B cell (primary cell): ENCODE measurements around the gene LZTR1. TPM values are rescaled to one million over a fixed set of nuclear protein-coding genes. Genes with fewer than 3 reads are reported as not detected.

Experiments
- ATAC-seq: fragments of 200-7000 bp; cut with Tn5 transposase; one replicate; pipeline ENCODE4 v1.10.0; 2021; ENCODE audit warnings: low read depth, mild to moderate bottlenecking, moderate number of reproducible peaks, moderate library complexity
- CTCF ChIA-PET: fragments of 350-600 bp; sonication (Branson Sonifier 250); formaldehyde crosslinking; loops from one replicate; lab custom pipeline; 2021; ENCODE audit warnings: antibody characterized with exemption, inconsistent platforms; lab: Charles Lee
- POLR2A ChIA-PET: fragments of 350-600 bp; sonication (Branson Sonifier 250); formaldehyde crosslinking; loops from one replicate; lab custom pipeline; 2021; ENCODE audit warnings: antibody characterized with exemption; lab: Charles Lee
- DNase-seq: peaks from one replicate; pipeline ENCODE4 v3.0.0; 2013
- H2AFZ ChIP-seq: 2 replicates; pipeline ENCODE4 v1.6.1; 2012; ENCODE audit warnings: mild to moderate bottlenecking, low read depth, low read length; ENCODE audit not compliant: insufficient read depth, poor library complexity, severe bottlenecking
- H3K27ac ChIP-seq, 2 donors: 1 replicate in 1 of 2; 2 replicates in 1 of 2; pipeline ENCODE4 v1.5.1; 2012 to 2013; ENCODE audit warnings: low read length in 2 of 2, mild to moderate bottlenecking in 2 of 2, moderate library complexity in 1 of 2
- H3K27me3 ChIP-seq, 4 experiments: fragments of 200-600 bp in 1 of 4; sonication (generic) in 1 of 4; replicated peaks in 1 of 4; 1 replicate in 2 of 4; 2 replicates in 2 of 4; pipeline versions ENCODE4 v1.6.1 to v1.7.0; 2013 to 2016; ENCODE audit warnings: low read length in 3 of 4, mild to moderate bottlenecking in 2 of 4, mixed read lengths in 1 of 4, moderate library complexity in 1 of 4; ENCODE audit not compliant: insufficient read depth in 4 of 4, control insufficient read depth in 3 of 4; ENCODE audit errors: control extremely low read depth in 1 of 4
- H3K36me3 ChIP-seq, 2 experiments: replicated peaks in 1 of 2; 1 replicate in 1 of 2; 2 replicates in 1 of 2; pipeline versions ENCODE4 v1.6.1 to v1.7.1; 2013; ENCODE audit warnings: low read length in 1 of 2; ENCODE audit not compliant: insufficient read depth in 2 of 2, control insufficient read depth in 1 of 2; ENCODE audit errors: control extremely low read depth in 1 of 2, extremely low read depth in 1 of 2
- H3K4me1 ChIP-seq, 2 donors: fragments of 200-600 bp in 1 of 2; sonication (generic) in 1 of 2; 1 replicate in 1 of 2; 2 replicates in 1 of 2; pipeline versions ENCODE4 v1.5.1 to v1.6.1; 2013 to 2017; ENCODE audit warnings: low read length in 2 of 2; ENCODE audit not compliant: control insufficient read depth in 2 of 2, insufficient read depth in 2 of 2
- H3K4me2 ChIP-seq: replicated peaks from 2 replicates; pipeline ENCODE3; 2012; ENCODE audit warnings: mild to moderate bottlenecking, low read depth, low read length; ENCODE audit not compliant: poor library complexity, severe bottlenecking
- H3K4me3 ChIP-seq, 5 experiments: fragments of 200-600 bp in 1 of 5; sonication (generic) in 1 of 5; 1 replicate in 3 of 5; 2 replicates in 2 of 5; pipeline versions ENCODE4 v1.5.1 to v1.7.0; 2011 to 2016; ENCODE audit warnings: low read length in 4 of 5, mild to moderate bottlenecking in 4 of 5, low read depth in 2 of 5, control low read depth in 1 of 5, moderate library complexity in 1 of 5; ENCODE audit not compliant: insufficient read depth in 1 of 5; ENCODE audit errors: control extremely low read depth in 1 of 5, extremely low read depth in 1 of 5
- H3K79me2 ChIP-seq: fragments of 200-600 bp; sonication (generic); one replicate; pipeline ENCODE4 v1.6.0; 2016; ENCODE audit warnings: low read length; ENCODE audit not compliant: control insufficient read depth, insufficient read depth
- H3K9ac ChIP-seq: fragments of 200-600 bp; sonication (generic); 2 replicates; pipeline ENCODE4 v1.6.1; 2017; ENCODE audit warnings: mild to moderate bottlenecking, low read length, moderate library complexity
- H3K9me3 ChIP-seq, 3 donors: one replicate each; pipeline versions ENCODE4 v1.6.1 to v1.7.1; 2013; ENCODE audit warnings: low read length in 2 of 3; ENCODE audit not compliant: control insufficient read depth in 2 of 3, insufficient read depth in 1 of 3; ENCODE audit errors: control extremely low read depth in 1 of 3
- H4K20me1 ChIP-seq: 2 replicates; pipeline ENCODE4 v1.6.0; 2012; ENCODE audit warnings: mild to moderate bottlenecking, low read length; ENCODE audit not compliant: insufficient read depth, control insufficient read depth, poor library complexity, severe bottlenecking
- H3K27ac Mint-ChIP-seq: one replicate; pipeline ENCODE4 v1.8.0; 2021; ENCODE audit warnings: mixed read lengths
- H3K27me3 Mint-ChIP-seq: one replicate; pipeline ENCODE4 v1.8.0; 2021; ENCODE audit warnings: mixed read lengths
- H3K4me1 Mint-ChIP-seq: one replicate; pipeline ENCODE4 v1.8.0; 2021; ENCODE audit warnings: mixed read lengths
- H3K4me3 Mint-ChIP-seq: one replicate; pipeline ENCODE4 v1.8.0; 2021; ENCODE audit warnings: mixed read lengths
- H3K9me3 Mint-ChIP-seq: one replicate; pipeline ENCODE4 v1.8.0; 2022; ENCODE audit warnings: mixed read lengths; ENCODE audit not compliant: insufficient read depth
- CTCF ChIP-seq: fragments of 200-600 bp; IDR thresholded peaks from one replicate; pipeline ENCODE4 v1.8.0; 2022; ENCODE audit warnings: antibody characterized with exemption, mild to moderate bottlenecking
- EZH2 ChIP-seq: IDR thresholded peaks from 2 replicates; pipeline ENCODE4 v1.6.1; 2012; ENCODE audit warnings: borderline replicate concordance, low read depth, mild to moderate bottlenecking, moderate library complexity, low read length; ENCODE audit not compliant: insufficient read depth, poor library complexity, severe bottlenecking
- WGBS: methylation state at CpG from one replicate; pipeline ENCODE4 v1.1.5; 2013; ENCODE audit warnings: missing lambda C conversion rate; ENCODE audit not compliant: insufficient coverage; 5-methylcytosine and 5-hydroxymethylcytosine counted together
- intact Hi-C: fragments of 100-400 bp; cut with micrococcal nuclease; formaldehyde crosslinking; loops from one replicate; pipeline ENCODE4 v1.10.0; 2022
- polyA plus RNA-seq: library from polyadenylated mRNA; depleted of rRNA; stranded (reverse); fragments of >200 nt; gene quantifications from 2 replicates; pipeline ENCODE4 v1.2.3, GENCODE V29; 2012
- total RNA-seq, 2 donors: library from RNA; stranded (reverse); fragments of 120-200 nt in 1 of 2; gene quantifications; 1 replicate in 1 of 2; 2 replicates in 1 of 2; pipeline versions ENCODE4 v1.2.3 to v1.2.4, GENCODE V29; 2013 to 2022

Gene LZTR1
- total and polyA plus RNA-seq, 2 donors (not counting 1 experiment from before 2014, with no cell fraction given): 75.7 to 94.8 TPM

- no peak overlapping the region for H3K27ac ChIP-seq
- intact Hi-C loops: no loop called here
- H3K36me3 ChIP-seq: no peaks in the 10 kb centered on the region
- H3K9me3 ChIP-seq: peaks cover 0 to 3% (median 0%) of the 10 kb centered on the region in 3 donors
- Mint-ChIP-seq H3K27me3 (peaks cover 39% of the 10 kb centered on the region), H3K9me3 (no peaks in the 10 kb centered on the region), H3K4me1 (peaks cover 1% of the 10 kb centered on the region), H3K27ac (no peak overlapping the region), H3K4me3 (no peak overlapping the region)
- no peaks in the 10 kb centered on the region for H4K20me1 ChIP-seq
- CTCF ChIA-PET: no interaction called here
- TF ChIP-seq EZH2: no peak
- TF ChIP-seq CTCF: no peak
- no peak overlapping the region for H2AFZ ChIP-seq
- no peaks in the 10 kb centered on the region for H3K79me2 ChIP-seq
- DNase-seq (no peak), ATAC-seq (no peak)
- peaks cover 3 to 6% of the 10 kb centered on the region in 2 donors for H3K4me1 ChIP-seq
- WGBS: 91% methylated on average over 18 of the region's 18 CpGs
- no peak overlapping the region for H3K9ac ChIP-seq
- peak overlapping the region; percentile 48 for H3K4me2 ChIP-seq
- H3K4me3 ChIP-seq: no peak overlapping the region
- POLR2A ChIA-PET: no interaction called here
- H3K27me3 ChIP-seq: peaks cover 0 to 31% (median 10%) of the 10 kb centered on the region in 4 experiments
These were observed 49.5 kb downstream of the LZTR1 start for GRCh38 chr22:21031545-21032036.

- no peak within 1 kb of the TSS for H3K9ac ChIP-seq
- peaks cover 3 to 6% of the 10 kb centered on the region in 2 donors for H3K4me1 ChIP-seq
- no peak for ATAC-seq
- peaks cover 0 to 3% (median 0%) of the 10 kb centered on the region in 3 donors for H3K9me3 ChIP-seq
- H3K79me2 ChIP-seq: no peaks in the 10 kb centered on the region
- 10% methylated on average over 57 of the region's 59 CpGs for WGBS
- TF ChIP-seq EZH2 (no peak), CTCF (no peak)
- H3K4me2 ChIP-seq: peak within 1 kb of the TSS; percentile 48
- peaks cover 1% of the 10 kb centered on the region for H3K4me1 Mint-ChIP-seq
- intact Hi-C loops: no loop called here
- CTCF ChIA-PET: no interaction called here
- no peaks in the 10 kb centered on the region for H4K20me1 ChIP-seq
- H3K27ac ChIP-seq: no peak within 1 kb of the TSS
- no peak within 1 kb of the TSS for H3K4me3 Mint-ChIP-seq
- H3K27ac Mint-ChIP-seq: no peak within 1 kb of the TSS
- no peaks in the 10 kb centered on the region for H3K36me3 ChIP-seq
- DNase-seq: no peak
- no peak within 1 kb of the TSS for H2AFZ ChIP-seq
- POLR2A ChIA-PET: no interaction called here
- H3K9me3 Mint-ChIP-seq: no peaks in the 10 kb centered on the region
- H3K27me3 ChIP-seq: peaks cover 0 to 31% (median 10%) of the 10 kb centered on the region in 4 experiments
- peaks cover 39% of the 10 kb centered on the region for H3K27me3 Mint-ChIP-seq
- H3K4me3 ChIP-seq: no peak within 1 kb of the TSS
These were observed 50.2 kb downstream of the LZTR1 start, which contains the start of gene SLC7A4 for GRCh38 chr22:21032037-21032867. Gene SLC7A4 (minus strand): TSS chr22:21032561. CDS start chr22:21031812, 749 bp downstream.
